SU-DHL-6 (cell line): ENCODE results near the gene MSH6.

Source experiments
- H2AFZ ChIP-seq: fragments of 200-600 bp; sonication (generic); 2 replicates; pipeline ENCODE4 v1.6.1; 2014; ENCODE audit warnings: low read depth, mild to moderate bottlenecking, moderate library complexity, mixed read lengths, antibody characterized with exemption, low read length; ENCODE audit not compliant: severe bottlenecking
- H3F3A ChIP-seq: fragments of 200-600 bp; shearing (Covaris generic); 2 replicates; pipeline ENCODE4 v1.6.0; 2016; ENCODE audit warnings: antibody characterized with exemption, mild to moderate bottlenecking; ENCODE audit not compliant: insufficient read depth
- H3K27ac ChIP-seq: fragments of 200-600 bp; sonication (generic); 2 replicates; pipeline ENCODE4 v1.5.1; 2016; ENCODE audit warnings: low read depth, mild to moderate bottlenecking, low read length, moderate library complexity, mixed read lengths
- H3K27me3 ChIP-seq: fragments of 200-600 bp; sonication (generic), shearing (Covaris generic); 2 replicates; pipeline ENCODE4 v1.6.0; 2014; ENCODE audit warnings: mild to moderate bottlenecking, low read length
- H3K36me3 ChIP-seq: fragments of 200-600 bp; sonication (generic); 2 replicates; pipeline ENCODE4 v1.6.1; 2014; ENCODE audit warnings: mild to moderate bottlenecking, low read length, mixed read lengths
- H3K4me2 ChIP-seq: fragments of 300-600, 200-600 bp; shearing (Covaris generic), sonication (generic); 2 replicates; pipeline ENCODE4 v1.6.0; 2014; ENCODE audit warnings: low read length, low read depth, mild to moderate bottlenecking; ENCODE audit not compliant: poor library complexity, severe bottlenecking
- H3K4me3 ChIP-seq: fragments of 200-600 bp; sonication (generic); 2 replicates; pipeline ENCODE4 v1.5.1; 2014; ENCODE audit warnings: antibody characterized with exemption, low read length, mild to moderate bottlenecking, mixed read lengths; ENCODE audit not compliant: insufficient read depth, poor library complexity, severe bottlenecking
- H3K79me2 ChIP-seq: fragments of 200-600 bp; sonication (generic); 2 replicates; pipeline ENCODE4 v1.6.1; 2014; ENCODE audit warnings: mild to moderate bottlenecking, low read length, moderate library complexity; ENCODE audit not compliant: insufficient read depth
- H3K9ac ChIP-seq: fragments of 200-600 bp; sonication (generic); 2 replicates; pipeline ENCODE4 v1.7.0; 2014; ENCODE audit warnings: mild to moderate bottlenecking, low read length
- H3K9me2 ChIP-seq: fragments of 200-600 bp; sonication (generic); replicated peaks from 2 replicates; pipeline ENCODE4 v1.6.1; 2014; ENCODE audit warnings: low read length; ENCODE audit not compliant: insufficient read depth
- H3K9me3 ChIP-seq: fragments of 200-600 bp; sonication (generic); 2 replicates; pipeline ENCODE4 v1.6.1; 2014; ENCODE audit warnings: low read length, mixed read lengths; ENCODE audit not compliant: insufficient read depth
- H4K20me1 ChIP-seq: fragments of 200-600 bp; sonication (generic); 2 replicates; pipeline ENCODE4 v1.6.1; 2014; ENCODE audit warnings: low read depth, mild to moderate bottlenecking, antibody characterized with exemption, low read length, moderate library complexity, mixed read lengths
- CTCF ChIP-seq: fragments of 200-600 bp; sonication (generic); IDR thresholded peaks from one replicate; pipeline ENCODE4 v1.5.1; 2017; ENCODE audit warnings: antibody characterized with exemption, mild to moderate bottlenecking, low read length, moderate library complexity; ENCODE audit not compliant: insufficient read depth, poor library complexity, severe bottlenecking
- EZH2phosphoT487 ChIP-seq: fragments of 200-600 bp; sonication (generic), shearing (Covaris generic); conservative IDR thresholded peaks from 2 replicates; pipeline ENCODE4 v1.6.1; 2018; ENCODE audit warnings: mild to moderate bottlenecking, antibody characterized with exemption, low read length, moderate library complexity, mixed read lengths

MSH6 gene

GRCh38 chr2:47801118-47801517 lies 18.2 kb downstream of the MSH6 start:
- Histone ChIP-seq H3K4me3 (no peak overlapping the region), H4K20me1 (peaks cover 48% of the 10 kb centered on the region), H3K9ac (no peak overlapping the region), H3K36me3 (peaks cover 88% of the 10 kb centered on the region), H3K27me3 (no peaks in the 10 kb centered on the region), H3K4me2 (no peak overlapping the region), H3F3A (peaks cover 74% of the 10 kb centered on the region), H3K9me3 (no peaks in the 10 kb centered on the region), H3K27ac (no peak overlapping the region), H2AFZ (no peak overlapping the region), H3K79me2 (peaks cover 68% of the 10 kb centered on the region), H3K9me2 (no peaks in the 10 kb centered on the region)
- no peak for TF ChIP-seq EZH2phosphoT487
- no peak for TF ChIP-seq CTCF

- Histone ChIP-seq H2AFZ (no peak overlapping the region), H3K27me3 (no peaks in the 10 kb centered on the region), H4K20me1 (peaks cover 35% of the 10 kb centered on the region), H3K4me3 (no peak overlapping the region), H3K4me2 (no peak overlapping the region), H3K9me3 (no peaks in the 10 kb centered on the region), H3F3A (peaks cover 88% of the 10 kb centered on the region), H3K27ac (no peak overlapping the region), H3K79me2 (peaks cover 46% of the 10 kb centered on the region), H3K9ac (no peak overlapping the region), H3K9me2 (no peaks in the 10 kb centered on the region), H3K36me3 (peaks cover 90% of the 10 kb centered on the region)
- TF ChIP-seq EZH2phosphoT487 (no peak), CTCF (no peak)
These were observed 20.4 kb downstream of the MSH6 start for GRCh38 chr2:47803363-47803762.

- Histone ChIP-seq H2AFZ (no peak overlapping the region), H3F3A (peaks cover 92% of the 10 kb centered on the region), H3K27me3 (no peaks in the 10 kb centered on the region), H3K4me2 (no peak overlapping the region), H3K4me3 (no peak overlapping the region), H3K79me2 (peaks cover 42% of the 10 kb centered on the region), H3K36me3 (peaks cover 89% of the 10 kb centered on the region), H3K9me3 (no peaks in the 10 kb centered on the region), H3K9ac (no peak overlapping the region), H3K27ac (no peak overlapping the region), H4K20me1 (peaks cover 32% of the 10 kb centered on the region), H3K9me2 (no peaks in the 10 kb centered on the region)
- TF ChIP-seq CTCF (no peak), EZH2phosphoT487 (no peak)
These were observed 20.8 kb downstream of the MSH6 start for GRCh38 chr2:47803770-47804169.

GRCh38 chr2:47805850-47806249 lies 22.9 kb downstream of the MSH6 start:
- H4K20me1 ChIP-seq = peaks cover 24% of the 10 kb centered on the region
- H2AFZ ChIP-seq = no peak overlapping the region
- no peaks in the 10 kb centered on the region for H3K9me2 ChIP-seq
- H3K4me3 ChIP-seq = no peak overlapping the region
- H3K27ac ChIP-seq = no peak overlapping the region
- peaks cover 94% of the 10 kb centered on the region for H3F3A ChIP-seq
- H3K9me3 ChIP-seq = no peaks in the 10 kb centered on the region
- H3K27me3 ChIP-seq = no peaks in the 10 kb centered on the region
- no peak overlapping the region for H3K4me2 ChIP-seq
- peaks cover 88% of the 10 kb centered on the region for H3K36me3 ChIP-seq
- TF ChIP-seq EZH2phosphoT487 (no peak), CTCF (no peak)
- peaks cover 22% of the 10 kb centered on the region for H3K79me2 ChIP-seq
- H3K9ac ChIP-seq = no peak overlapping the region
